Measurements from ENCODE around the gene SPAG17. TPM values are rescaled to one million over a fixed set of nuclear protein-coding genes. Genes with fewer than 3 reads are reported as not detected.

Gene SPAG17
- total RNA-seq, 1 experiment from 2014 or later, result not detected

GRCh38 chr1:118122234-118123004 lies 62.6 kb downstream of the SPAG17 start:
- H3K36me3 Mint-ChIP-seq (ENCODE audit: insufficient read depth, unreplicated experiment), result no peaks in the 10 kb centered on the region
- ChIA-PET POLR2A (interaction anchor here (0.6 to 1.4 kb wide), 6 partner anchors 10 to 696 kb away, joined by 3 to 7 read pairs (median 3); no protein-coding TSS in a partner anchor), CTCF (interaction anchor here (0.5 to 1.6 kb wide), 6 partner anchors 43 to 1197 kb away, joined by 3 to 11 read pairs (median 3); no protein-coding TSS in a partner anchor)
- BruUV-seq (replicated peaks), result no TSS peak
- no peaks in the 10 kb centered on the region for H3K27me3 Mint-ChIP-seq (ENCODE audit: insufficient read depth, unreplicated experiment)
- no peak for TF ChIP-seq CTCF (IDR thresholded peaks at IDR 0.05; ENCODE audit: unreplicated experiment)
- no peak overlapping the region for H3K4me3 Mint-ChIP-seq (ENCODE audit: unreplicated experiment)
- DNase-seq (ENCODE audit: unreplicated experiment), result peak; percentile 61
- intact Hi-C loops (cut with micrococcal nuclease), result no loop called here
- no peaks in the 10 kb centered on the region for H3K9me3 Mint-ChIP-seq (ENCODE audit: unreplicated experiment)
- H3K4me1 Mint-ChIP-seq (ENCODE audit: insufficient read depth, unreplicated experiment), result peaks cover 30% of the 10 kb centered on the region
- H3K27ac Mint-ChIP-seq (ENCODE audit: low read depth, unreplicated experiment), result no peak overlapping the region

GRCh38 chr1:118118873-118119463 lies 66.1 kb downstream of the SPAG17 start:
- H3K27me3 Mint-ChIP-seq (ENCODE audit: insufficient read depth, unreplicated experiment), result no peaks in the 10 kb centered on the region
- CTCF ChIA-PET, result interaction anchor here (0.6 to 1.2 kb wide), 4 partner anchors 8 to 877 kb away, joined by 3 read pairs; no protein-coding TSS in a partner anchor
- no peak for DNase-seq (ENCODE audit: unreplicated experiment)
- TF ChIP-seq CTCF (IDR thresholded peaks at IDR 0.05; ENCODE audit: unreplicated experiment), result no peak
- H3K36me3 Mint-ChIP-seq (ENCODE audit: insufficient read depth, unreplicated experiment), result no peaks in the 10 kb centered on the region
- no peak overlapping the region for H3K27ac Mint-ChIP-seq (ENCODE audit: low read depth, unreplicated experiment)
- intact Hi-C loops (cut with micrococcal nuclease), result no loop called here
- POLR2A ChIA-PET, result interaction anchor here (1.1 kb wide), 1 partner anchor 922 kb away, joined by 3 read pairs; no protein-coding TSS in a partner anchor
- peaks cover 30% of the 10 kb centered on the region for H3K4me1 Mint-ChIP-seq (ENCODE audit: insufficient read depth, unreplicated experiment)
- BruUV-seq (replicated peaks), result no TSS peak
- no peaks in the 10 kb centered on the region for H3K9me3 Mint-ChIP-seq (ENCODE audit: unreplicated experiment)
- no peak overlapping the region for H3K4me3 Mint-ChIP-seq (ENCODE audit: unreplicated experiment)

- no TSS peak for BruUV-seq (replicated peaks)
- H3K36me3 Mint-ChIP-seq (ENCODE audit: insufficient read depth, unreplicated experiment), result no peaks in the 10 kb centered on the region
- no peak for TF ChIP-seq CTCF (IDR thresholded peaks at IDR 0.05; ENCODE audit: unreplicated experiment)
- H3K4me3 Mint-ChIP-seq (ENCODE audit: unreplicated experiment), result no peak overlapping the region
- H3K9me3 Mint-ChIP-seq (ENCODE audit: unreplicated experiment), result no peaks in the 10 kb centered on the region
- ChIA-PET CTCF (interaction anchor here (0.6 kb wide), 2 partner anchors 37 to 877 kb away, joined by 3 read pairs; no protein-coding TSS in a partner anchor), POLR2A (no interaction called here)
- DNase-seq (ENCODE audit: unreplicated experiment), result no peak
- peaks cover 31% of the 10 kb centered on the region for H3K4me1 Mint-ChIP-seq (ENCODE audit: insufficient read depth, unreplicated experiment)
- no peaks in the 10 kb centered on the region for H3K27me3 Mint-ChIP-seq (ENCODE audit: insufficient read depth, unreplicated experiment)
- intact Hi-C loops (cut with micrococcal nuclease), result no loop called here
- H3K27ac Mint-ChIP-seq (ENCODE audit: low read depth, unreplicated experiment), result no peak overlapping the region
Observed at GRCh38 chr1:118118469-118118868, 66.6 kb downstream of the SPAG17 start.

GRCh38 chr1:118117521-118117920 lies 67.5 kb downstream of the SPAG17 start:
- Mint-ChIP-seq H3K27me3 (ENCODE audit: insufficient read depth, unreplicated experiment) (no peaks in the 10 kb centered on the region), H3K4me1 (ENCODE audit: insufficient read depth, unreplicated experiment) (peaks cover 27% of the 10 kb centered on the region), H3K36me3 (ENCODE audit: insufficient read depth, unreplicated experiment) (no peaks in the 10 kb centered on the region), H3K4me3 (ENCODE audit: unreplicated experiment) (no peak overlapping the region), H3K27ac (ENCODE audit: low read depth, unreplicated experiment) (no peak overlapping the region), H3K9me3 (ENCODE audit: unreplicated experiment) (no peaks in the 10 kb centered on the region)
- intact Hi-C loops (cut with micrococcal nuclease), result no loop called here
- DNase-seq (ENCODE audit: unreplicated experiment), result no peak
- TF ChIP-seq CTCF (IDR thresholded peaks at IDR 0.05; ENCODE audit: unreplicated experiment), result no peak
- no TSS peak for BruUV-seq (replicated peaks)
- CTCF ChIA-PET, result no interaction called here
- POLR2A ChIA-PET, result no interaction called here

Measured in MCF 10A (cell line).